Stimulated activated CD4-positive, alpha-beta T cell treated with anti-CD3 and anti-CD28 coated beads, Interleukin-2, amount 100 ng/mL, for 4 hours (primary cell): Measurements from ENCODE around the gene TMEM150B.

Experiments
- DNase-seq: peaks from one replicate; pipeline ENCODE4 v3.0.0-alpha.2; 2020; ENCODE audit warnings: low read depth

The TMEM150B gene

GRCh38 chr19:55278391-55279135, 46.6 kb downstream of the TMEM150B start:
- DNase-seq: no peak

GRCh38 chr19:55277494-55277893, 47.6 kb downstream of the TMEM150B start:
- DNase-seq: no peak

GRCh38 chr19:55276720-55277430, 48.3 kb downstream of the TMEM150B start:
- no peak for DNase-seq

- DNase-seq: no peak
Observed at GRCh38 chr19:55275851-55276719, 49.1 kb downstream of the TMEM150B start.

GRCh38 chr19:55273978-55274707, 51.0 kb downstream of the TMEM150B start:
- no peak for DNase-seq

- DNase-seq: no peak
Observed at GRCh38 chr19:55272142-55272541, 53.0 kb downstream of the TMEM150B start.

GRCh38 chr19:55270172-55270942, 54.8 kb downstream of the TMEM150B start:
- DNase-seq: no peak

- DNase-seq: no peak
Observed at GRCh38 chr19:55269299-55269698, 55.8 kb downstream of the TMEM150B start.

GRCh38 chr19:55266840-55267239, 58.3 kb downstream of the TMEM150B start:
- DNase-seq: no peak

- DNase-seq: no peak
Observed at GRCh38 chr19:55266404-55266803, 58.7 kb downstream of the TMEM150B start.

GRCh38 chr19:55265723-55266386, 59.3 kb downstream of the TMEM150B start:
- DNase-seq: no peak

- no peak for DNase-seq
Observed at GRCh38 chr19:55265173-55265572, 60.0 kb downstream of the TMEM150B start.

GRCh38 chr19:55264531-55264930, 60.6 kb downstream of the TMEM150B start:
- DNase-seq: no peak
